H9 (cell line): ENCODE data around the gene NKG7. TPM values are rescaled to one million over a fixed set of nuclear protein-coding genes. Genes with fewer than 3 reads are reported as not detected.

Experiments used
- DNase-seq: peaks from one replicate; pipeline ENCODE4 v3.0.0-alpha.2; 2017
- H2AFZ ChIP-seq: one replicate; pipeline ENCODE4 v1.6.1; 2013; ENCODE audit warnings: mild to moderate bottlenecking, low read length, control low read depth, moderate library complexity
- H2AK5ac ChIP-seq: 2 replicates; pipeline ENCODE4 v1.6.1; 2013; ENCODE audit warnings: low read length, control low read depth, mixed read lengths; ENCODE audit not compliant: insufficient read length
- H2BK120ac ChIP-seq: one replicate; pipeline ENCODE4 v1.6.1; 2013; ENCODE audit warnings: low read depth, mild to moderate bottlenecking, low read length, control low read depth, inconsistent platforms; ENCODE audit not compliant: poor library complexity, severe bottlenecking
- H2BK12ac ChIP-seq: 2 replicates; pipeline ENCODE4 v1.6.1; 2013; ENCODE audit warnings: low read length, control low read depth, mixed read lengths, low read depth; ENCODE audit not compliant: insufficient read length
- H2BK15ac ChIP-seq: 2 replicates; pipeline ENCODE4 v1.6.1; 2013; ENCODE audit warnings: low read depth, low read length, control low read depth
- H2BK20ac ChIP-seq: one replicate; pipeline ENCODE4 v1.6.1; 2013; ENCODE audit warnings: low read depth, mild to moderate bottlenecking, low read length, control low read depth, inconsistent platforms; ENCODE audit not compliant: poor library complexity, severe bottlenecking
- H2BK5ac ChIP-seq: 2 replicates; pipeline ENCODE4 v1.6.1; 2013; ENCODE audit warnings: low read length, control low read depth, mixed read lengths; ENCODE audit not compliant: insufficient read length
- H3K14ac ChIP-seq: 2 replicates; pipeline ENCODE4 v1.6.1; 2013; ENCODE audit warnings: low read length, control low read depth; ENCODE audit not compliant: insufficient read depth
- H3K18ac ChIP-seq: 2 replicates; pipeline ENCODE4 v1.6.1; 2013; ENCODE audit warnings: low read depth, mild to moderate bottlenecking, mixed read lengths, low read length, control low read depth; ENCODE audit not compliant: insufficient read length
- H3K23ac ChIP-seq: 2 replicates; pipeline ENCODE4 v1.6.1; 2013; ENCODE audit warnings: low read length, control low read depth, mixed read lengths, low read depth; ENCODE audit not compliant: insufficient read length
- H3K23me2 ChIP-seq: 2 replicates; pipeline ENCODE4 v1.6.1; 2013; ENCODE audit warnings: low read depth, mild to moderate bottlenecking, mixed read lengths, low read length, control low read depth; ENCODE audit not compliant: insufficient read length, poor library complexity, severe bottlenecking
- H3K27ac ChIP-seq: 2 replicates; pipeline ENCODE4 v1.5.1; 2013; ENCODE audit warnings: low read length, control low read depth, mixed read lengths, low read depth; ENCODE audit not compliant: insufficient read length
- H3K27me3 ChIP-seq: 2 replicates; pipeline ENCODE4 v1.6.1; 2013; ENCODE audit warnings: low read length, control low read depth, inconsistent platforms; ENCODE audit not compliant: insufficient read depth
- H3K4ac ChIP-seq: 2 replicates; pipeline ENCODE4 v1.6.1; 2013; ENCODE audit warnings: low read depth, mild to moderate bottlenecking, control low read depth, inconsistent platforms, low read length, moderate library complexity
- H3K4me1 ChIP-seq: 2 replicates; pipeline ENCODE4 v1.6.1; 2013; ENCODE audit warnings: low read length, control low read depth, inconsistent platforms; ENCODE audit not compliant: insufficient read depth
- H3K4me2 ChIP-seq: 2 replicates; pipeline ENCODE4 v1.6.1; 2013; ENCODE audit warnings: low read length, control low read depth, mixed read lengths; ENCODE audit not compliant: insufficient read length, insufficient read depth
- H3K56ac ChIP-seq: 2 replicates; pipeline ENCODE4 v1.6.1; 2013; ENCODE audit warnings: low read depth, mild to moderate bottlenecking, mixed read lengths, low read length, control low read depth; ENCODE audit not compliant: insufficient read length
- H3K79me1 ChIP-seq: 2 replicates; pipeline ENCODE4 v1.6.1; 2013; ENCODE audit warnings: low read depth, mild to moderate bottlenecking, moderate library complexity, low read length, control low read depth, inconsistent platforms; ENCODE audit not compliant: insufficient read depth, poor library complexity, severe bottlenecking
- H3K79me2 ChIP-seq: 2 replicates; pipeline ENCODE4 v1.6.1; 2013; ENCODE audit warnings: low read length, control low read depth, inconsistent platforms; ENCODE audit not compliant: insufficient read depth
- H3K9ac ChIP-seq: 2 replicates; pipeline ENCODE4 v1.6.1; 2013; ENCODE audit warnings: low read length, control low read depth, mixed read lengths; ENCODE audit not compliant: insufficient read length; ENCODE audit errors: extremely low read depth
- H3K9me3 ChIP-seq: one replicate; pipeline ENCODE4 v1.6.1; 2013; ENCODE audit warnings: low read depth, low read length, inconsistent platforms; ENCODE audit not compliant: control insufficient read depth
- H3T11ph ChIP-seq: one replicate; pipeline ENCODE4 v1.6.1; 2013; ENCODE audit warnings: mild to moderate bottlenecking, low read length, control low read depth, inconsistent platforms
- H4K20me1 ChIP-seq: one replicate; pipeline ENCODE4 v1.6.1; 2013; ENCODE audit not compliant: control insufficient read depth, insufficient read length, insufficient read depth
- H4K5ac ChIP-seq: 2 replicates; pipeline ENCODE4 v1.6.1; 2013; ENCODE audit warnings: low read depth, mild to moderate bottlenecking, mixed read lengths, low read length, control low read depth; ENCODE audit not compliant: insufficient read length
- H4K8ac ChIP-seq: replicated peaks from 2 replicates; pipeline ENCODE4 v1.6.1; 2013; ENCODE audit warnings: low read length, control low read depth, mixed read lengths, low read depth; ENCODE audit not compliant: insufficient read length
- H4K91ac ChIP-seq: 2 replicates; pipeline ENCODE4 v1.6.1; 2013; ENCODE audit warnings: low read depth, mild to moderate bottlenecking, moderate library complexity, mixed read lengths, low read length, control low read depth; ENCODE audit not compliant: insufficient read length
- H3K27ac Mint-ChIP-seq, 3 experiments: 2 replicates in 2 of 3; 3 replicates in 1 of 3; pipeline ENCODE4 v1.8.0; 2020 to 2021; ENCODE audit warnings: mixed read lengths in 3 of 3, mild to moderate bottlenecking in 1 of 3, moderate library complexity in 1 of 3
- H3K27me3 Mint-ChIP-seq: 2 replicates; pipeline ENCODE4 v1.8.0; 2021; ENCODE audit warnings: low read depth, mild to moderate bottlenecking, moderate library complexity, mixed read lengths
- H3K36me3 Mint-ChIP-seq, 3 experiments: 2 replicates in 2 of 3; 3 replicates in 1 of 3; pipeline ENCODE4 v1.8.0; 2020 to 2021; ENCODE audit warnings: low read depth in 3 of 3, mixed read lengths in 3 of 3; ENCODE audit not compliant: insufficient read depth in 1 of 3
- H3K4me1 Mint-ChIP-seq, 2 experiments: 2 replicates each; pipeline ENCODE4 v1.8.0; 2020; ENCODE audit warnings: mixed read lengths in 2 of 2
- H3K4me3 Mint-ChIP-seq, 2 experiments: 2 replicates in 1 of 2; 3 replicates in 1 of 2; pipeline ENCODE4 v1.8.0; 2020 to 2021; ENCODE audit warnings: mild to moderate bottlenecking in 2 of 2, mixed read lengths in 2 of 2, moderate library complexity in 1 of 2
- H3K9me3 Mint-ChIP-seq, 2 experiments: 2 replicates in 1 of 2; 3 replicates in 1 of 2; pipeline ENCODE4 v1.8.0; 2020; ENCODE audit warnings: mild to moderate bottlenecking in 2 of 2, mixed read lengths in 2 of 2, moderate library complexity in 1 of 2
- CTCF ChIP-seq: fragments of 200-600 bp; sonication (generic); conservative IDR thresholded peaks from 3 replicates; pipeline ENCODE4 v1.8.0; 2021; ENCODE audit warnings: antibody characterized with exemption, mild to moderate bottlenecking
- WGBS: extraction: QIAGEN DNeasy Blood & Tissue Kit; methylation state at CpG from one replicate; pipeline ENCODE4 v1.1.7; 2013; ENCODE audit warnings: missing lambda C conversion rate, low lambda C conversion rate, mixed read lengths; ENCODE audit not compliant: insufficient read length; ENCODE audit errors: extremely low coverage; 5-methylcytosine and 5-hydroxymethylcytosine counted together
- total RNA-seq: library from RNA; stranded (reverse); gene quantifications from 2 replicates; pipeline ENCODE4 v1.2.1, GENCODE V29; 2021

Gene NKG7
- total RNA-seq, 1 experiment from 2014 or later, result not detected

GRCh38 chr19:51321799-51322198 is 50.7 kb downstream of the NKG7 start:
- H3K36me3 Mint-ChIP-seq, result peaks cover 3 to 12% (median 9%) of the 10 kb centered on the region in 3 experiments; a peak in 4 of 7 replicates
- H4K91ac ChIP-seq, result no peak overlapping the region
- H3K4ac ChIP-seq, result no peak overlapping the region
- no peak overlapping the region for H2BK120ac ChIP-seq
- peaks cover 4 to 9% of the 10 kb centered on the region in 2 experiments; a peak in 3 of 4 replicates for H3K4me1 Mint-ChIP-seq
- no peaks in the 10 kb centered on the region for H3K27me3 ChIP-seq
- no peak overlapping the region for H3K4me3 Mint-ChIP-seq
- no peak overlapping the region for H2AFZ ChIP-seq
- no peak overlapping the region for H3K27ac ChIP-seq
- no peak overlapping the region for H2BK5ac ChIP-seq
- no peaks in the 10 kb centered on the region for H3K9me3 ChIP-seq
- H3K23ac ChIP-seq, result no peak overlapping the region
- no peak overlapping the region for H4K8ac ChIP-seq
- H3K27ac Mint-ChIP-seq, result no peak overlapping the region
- no CpG with 5 or more reads among the region's 14 CpGs for WGBS
- H3K4me2 ChIP-seq, result no peak overlapping the region
- H3K79me2 ChIP-seq, result no peaks in the 10 kb centered on the region
- no peaks in the 10 kb centered on the region; the same call in 1 of the 2 replicates for H3K4me1 ChIP-seq
- no peak for DNase-seq
- H3K23me2 ChIP-seq, result no peaks in the 10 kb centered on the region
- H3K9me3 Mint-ChIP-seq, result no peaks in the 10 kb centered on the region
- H3K9ac ChIP-seq, result no peak overlapping the region
- no peak overlapping the region for H3K18ac ChIP-seq
- no peak overlapping the region for H2BK15ac ChIP-seq
- no peaks in the 10 kb centered on the region for H4K20me1 ChIP-seq
- no peak overlapping the region for H3K56ac ChIP-seq
- no peak overlapping the region for H3K14ac ChIP-seq
- no peak overlapping the region for H4K5ac ChIP-seq
- H3T11ph ChIP-seq, result no peak overlapping the region
- H2AK5ac ChIP-seq, result no peak overlapping the region
- H3K79me1 ChIP-seq, result no peaks in the 10 kb centered on the region
- H2BK12ac ChIP-seq, result no peak overlapping the region
- H2BK20ac ChIP-seq, result no peak overlapping the region
- H3K27me3 Mint-ChIP-seq, result peaks cover 5% of the 10 kb centered on the region
- no peak for TF ChIP-seq CTCF

Other genes starting within 250 kb of the NKG7 start
- not detected in 2 replicates for gene SIGLEC9, start 247.7 kb downstream of the NKG7 start, total RNA-seq
- not detected in 2 replicates for gene SIGLEC7, start 230.4 kb downstream of the NKG7 start, total RNA-seq
- 0.09 and 0.35 TPM in 2 replicates for gene CD33, start 147.6 kb downstream of the NKG7 start, total RNA-seq
- not detected in 2 replicates for gene SIGLECL1, start 121.6 kb downstream of the NKG7 start, total RNA-seq
- gene IGLON5, start 61.0 kb downstream of the NKG7 start, total RNA-seq, result 41.4 and 42.3 TPM in 2 replicates
- gene VSIG10L, start 30.5 kb downstream of the NKG7 start, total RNA-seq, result 5.3 and 5.6 TPM in 2 replicates
- gene ETFB, start 6.3 kb downstream of the NKG7 start, total RNA-seq, result 44.8 and 49.4 TPM in 2 replicates
- gene CLDND2, start 3.7 kb downstream of the NKG7 start, total RNA-seq, result 1.7 TPM in 1 of 2 replicates, not detected in the other
- gene LIM2, start 15.3 kb upstream of the NKG7 start, total RNA-seq, result not detected in 2 replicates
- gene C19orf84, start 17.9 kb upstream of the NKG7 start, total RNA-seq, result 4.1 and 4.8 TPM in 2 replicates
- not detected in 2 replicates for gene SIGLEC10, start 45.0 kb upstream of the NKG7 start, total RNA-seq
- not detected in 2 replicates for gene SIGLEC8, start 85.8 kb upstream of the NKG7 start, total RNA-seq
- not detected in 2 replicates for gene CEACAM18, start 105.9 kb upstream of the NKG7 start, total RNA-seq
- not detected in 2 replicates for gene SIGLEC12, start 129.1 kb upstream of the NKG7 start, total RNA-seq
- gene SIGLEC6, start 159.0 kb upstream of the NKG7 start, total RNA-seq, result 0.31 TPM in 1 of 2 replicates, not detected in the other
- 9.7 and 10.7 TPM in 2 replicates for gene ZNF175, start 198.6 kb upstream of the NKG7 start, total RNA-seq